Ramos (cell line): Measurements from ENCODE around the gene SH3PXD2A.
"Not testable (repeated sequence)": the region's sequence is repeated elsewhere in the genome, so short reads cannot be mapped to it uniquely, and the experiment has no call there.

Experiments
- in situ Hi-C: fragments of 300-500 bp; cut with MboI; formaldehyde crosslinking; loops from one replicate; pipeline ENCODE4 v1.14.3; 2022; ENCODE audit warnings: low sequenced_read_pairs; ENCODE audit not compliant: unreplicated experiment

SH3PXD2A gene

GRCh38 chr10:103732339-103733044 is 122.9 kb downstream of the SH3PXD2A start:
- in situ Hi-C loops = no loop called here

- in situ Hi-C loops = no loop called here
Observed at GRCh38 chr10:103731609-103732270, 123.6 kb downstream of the SH3PXD2A start.

DNA sequence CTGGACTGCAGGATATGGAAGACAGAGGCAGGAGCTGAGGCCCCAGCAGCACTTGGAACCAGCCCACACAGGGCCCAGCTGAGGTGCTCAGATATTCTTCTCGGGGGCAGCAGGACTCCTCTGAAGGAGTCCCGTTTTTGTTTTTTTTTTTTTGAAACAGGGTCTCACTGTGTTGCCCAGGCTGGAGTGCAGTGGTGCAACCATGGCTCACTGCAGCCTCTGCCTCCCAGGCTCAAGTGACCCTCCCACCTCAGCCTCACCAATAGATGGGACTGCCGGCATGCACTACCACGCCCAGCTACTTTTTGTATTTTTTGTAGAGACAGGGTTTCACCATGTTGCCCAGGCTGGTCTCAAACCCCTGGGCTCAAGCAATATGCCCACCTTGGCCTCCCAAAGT is 124.3 kb downstream of the SH3PXD2A start:
- in situ Hi-C loops = not testable (repeated sequence)

DNA sequence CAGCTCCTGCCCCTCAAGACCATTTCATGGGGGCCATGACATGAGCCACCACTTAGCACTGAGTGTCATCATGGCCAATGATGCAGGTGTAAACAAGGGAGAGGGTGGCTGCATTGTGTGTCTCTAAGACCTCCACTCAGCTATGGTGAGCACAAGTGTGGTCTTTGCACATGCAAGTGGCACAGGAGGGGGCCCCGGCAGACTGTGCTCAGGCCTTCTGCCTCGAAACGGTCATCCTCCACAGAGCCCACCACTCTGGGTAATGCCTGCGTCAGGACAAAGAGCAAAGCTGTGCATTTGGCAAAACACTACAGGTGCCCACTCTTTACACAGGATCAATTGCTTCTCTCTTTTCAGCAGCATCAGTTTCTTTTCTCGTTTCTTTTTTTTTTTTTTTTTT is 125.5 kb downstream of the SH3PXD2A start:
- in situ Hi-C loops = no loop called here

GRCh38 chr10:103727991-103728689 is 127.2 kb downstream of the SH3PXD2A start:
- in situ Hi-C loops = no loop called here

- in situ Hi-C loops = no loop called here
Observed at GRCh38 chr10:103727546-103727963, 127.8 kb downstream of the SH3PXD2A start.

GRCh38 chr10:103726637-103727036 is 128.7 kb downstream of the SH3PXD2A start:
- in situ Hi-C loops = no loop called here

GRCh38 chr10:103725242-103725641 is 130.1 kb downstream of the SH3PXD2A start:
- in situ Hi-C loops = no loop called here

DNA sequence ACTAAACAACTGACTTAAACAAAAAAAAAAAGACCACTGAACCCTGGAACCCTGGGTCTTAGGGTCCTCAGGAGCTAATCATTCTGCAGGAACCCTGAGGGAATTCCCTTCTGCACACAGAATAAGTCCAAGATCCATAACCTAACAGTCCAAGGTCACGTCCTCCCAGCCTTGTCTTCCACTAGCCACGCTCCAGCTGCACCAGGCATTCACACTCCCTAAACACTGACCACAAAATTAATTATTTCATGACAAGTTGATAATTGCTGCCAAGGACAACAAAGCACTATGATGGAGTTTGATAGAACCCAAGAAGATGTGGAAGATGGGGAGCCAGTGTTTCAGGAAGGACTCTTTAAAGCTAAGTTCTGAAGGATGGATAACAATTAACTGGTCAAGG is 130.6 kb downstream of the SH3PXD2A start:
- in situ Hi-C loops = loop anchor here (25.0 kb wide), 1 partner anchor 888 kb away; no protein-coding TSS in a partner anchor

- in situ Hi-C loops = loop anchor here (25.0 kb wide), 1 partner anchor 888 kb away; no protein-coding TSS in a partner anchor
Observed at GRCh38 chr10:103724074-103724473, 131.3 kb downstream of the SH3PXD2A start.

DNA sequence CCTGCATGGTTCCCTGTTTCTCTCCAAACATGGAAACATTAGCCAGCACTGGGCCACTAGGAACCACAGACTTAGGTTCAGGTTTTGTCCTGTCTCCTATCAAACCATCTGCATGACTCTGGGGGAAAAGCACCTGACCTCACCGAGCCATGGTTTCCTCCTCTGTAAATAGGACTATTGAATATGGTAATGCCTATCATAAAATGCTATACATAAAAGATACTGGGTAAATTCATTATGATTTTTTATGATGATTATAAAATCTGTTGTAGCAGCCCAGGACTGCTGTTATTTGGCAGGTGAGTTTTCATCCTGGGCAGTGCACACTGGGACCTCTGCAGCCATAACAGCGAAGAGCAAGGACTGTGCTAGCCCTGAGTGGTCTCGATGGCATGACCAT is 131.8 kb downstream of the SH3PXD2A start:
- in situ Hi-C loops = loop anchor here (25.0 kb wide), 1 partner anchor 889 kb away; no protein-coding TSS in a partner anchor

- in situ Hi-C loops = loop anchor here (25.0 kb wide), 1 partner anchor 890 kb away; no protein-coding TSS in a partner anchor
Observed at GRCh38 chr10:103722632-103723031, 132.7 kb downstream of the SH3PXD2A start.

DNA sequence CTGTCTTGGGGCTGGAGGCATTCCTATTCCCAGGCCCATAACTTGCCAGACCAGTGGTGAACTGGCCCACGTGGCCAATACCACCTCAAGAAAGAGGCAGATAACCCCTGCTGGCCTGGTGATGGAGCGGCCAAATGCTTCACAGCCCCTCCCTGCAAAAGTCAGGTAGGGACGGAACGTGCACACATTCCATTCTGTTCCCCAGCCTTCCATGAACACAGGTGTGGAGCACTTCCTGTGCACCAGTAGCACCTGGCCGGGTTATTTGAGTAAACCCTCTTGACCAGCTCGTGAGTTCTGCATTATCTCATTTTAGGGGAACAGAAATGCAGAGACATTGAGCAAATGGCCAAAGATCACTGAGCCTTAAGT is 134.4 kb downstream of the SH3PXD2A start:
- in situ Hi-C loops = loop anchor here (25.0 kb wide), 1 partner anchor 891 kb away; no protein-coding TSS in a partner anchor

GRCh38 chr10:103720328-103720963 is 134.9 kb downstream of the SH3PXD2A start:
- in situ Hi-C loops = loop anchor here (25.0 kb wide), 1 partner anchor 892 kb away; no protein-coding TSS in a partner anchor

- in situ Hi-C loops = loop anchor here (10.0 to 25.0 kb wide), 2 partner anchors 146 to 893 kb away; no protein-coding TSS in a partner anchor
Observed at GRCh38 chr10:103719036-103719435, 136.3 kb downstream of the SH3PXD2A start.

DNA sequence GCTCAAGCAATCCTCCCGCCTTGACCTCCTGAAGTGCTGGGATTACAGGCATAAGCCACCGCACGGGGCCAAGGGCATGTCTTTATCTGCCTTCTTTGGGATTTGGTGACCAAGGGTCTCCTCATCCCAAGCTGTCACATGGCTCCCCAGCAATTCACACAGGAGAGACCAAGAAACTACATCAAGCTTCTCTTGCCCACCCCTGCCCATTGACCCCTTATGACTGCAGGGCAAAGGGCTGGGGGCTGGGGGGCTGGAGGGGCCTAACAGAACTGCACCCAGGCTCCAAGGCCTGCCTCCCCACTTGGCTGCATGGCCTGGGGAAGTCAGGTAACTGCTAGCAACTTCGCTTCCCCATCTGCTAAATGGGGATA is 137.1 kb downstream of the SH3PXD2A start:
- in situ Hi-C loops = loop anchor here (10.0 to 25.0 kb wide), 2 partner anchors 147 to 894 kb away; no protein-coding TSS in a partner anchor

DNA sequence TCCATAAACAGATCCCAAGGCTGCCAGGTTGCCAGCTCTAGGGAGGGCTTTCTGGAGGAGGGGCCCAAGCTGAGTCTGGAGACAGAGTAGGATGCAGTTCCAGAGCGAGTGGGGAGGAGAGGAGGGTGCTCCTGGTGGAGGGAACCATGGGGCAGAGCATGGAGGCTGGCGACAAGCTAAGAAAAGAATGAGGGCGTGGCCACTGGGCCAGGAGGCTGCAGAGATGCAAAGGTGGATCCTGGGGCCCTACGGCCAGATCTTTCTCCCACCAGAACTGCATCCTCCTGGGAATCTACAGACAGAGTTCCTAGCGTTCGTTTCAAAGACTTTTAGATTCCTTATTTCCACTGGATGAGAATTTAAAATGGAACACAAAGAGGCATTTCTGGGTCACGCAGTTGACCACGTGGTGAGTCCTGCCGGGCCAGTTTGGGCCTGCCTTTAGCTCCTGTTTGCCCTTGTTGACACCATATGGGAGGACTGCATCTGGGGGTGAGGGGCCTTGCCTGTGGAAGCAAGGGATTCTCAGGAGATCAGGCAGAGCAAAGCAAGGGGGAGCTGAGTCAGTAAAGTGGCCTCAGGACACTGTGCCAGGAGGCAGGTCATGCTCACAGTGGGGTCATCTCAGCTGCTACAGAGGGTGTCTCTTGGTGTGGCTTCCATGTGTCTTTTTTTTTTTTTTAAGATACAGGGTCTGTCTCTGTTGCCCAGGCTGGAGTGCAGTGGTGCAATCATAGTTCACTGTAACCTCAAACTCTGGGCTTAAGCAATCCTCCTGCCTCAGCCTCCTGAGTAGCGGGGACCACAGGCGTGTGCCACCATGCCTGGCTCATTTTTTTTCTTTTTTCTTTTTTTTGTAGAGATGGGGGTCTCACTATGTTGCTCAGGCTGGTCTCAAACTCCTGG is 137.8 kb downstream of the SH3PXD2A start:
- in situ Hi-C loops = loop anchor here (10.0 to 25.0 kb wide), 2 partner anchors 147 to 895 kb away; no protein-coding TSS in a partner anchor

GRCh38 chr10:103716206-103717160 is 138.9 kb downstream of the SH3PXD2A start:
- in situ Hi-C loops = loop anchor here (10.0 to 25.0 kb wide), 2 partner anchors 148 to 896 kb away; no protein-coding TSS in a partner anchor
